HG02938 (cell line): ENCODE data around the gene DISP3.

Experiments
- ATAC-seq: cut with Tn5 transposase; IDR thresholded peaks from one replicate; pipeline ENCODE4 v1.9.1; 2021; ENCODE audit warnings: mild to moderate bottlenecking, moderate library complexity; ENCODE audit not compliant: unreplicated experiment

Gene DISP3, protein sequence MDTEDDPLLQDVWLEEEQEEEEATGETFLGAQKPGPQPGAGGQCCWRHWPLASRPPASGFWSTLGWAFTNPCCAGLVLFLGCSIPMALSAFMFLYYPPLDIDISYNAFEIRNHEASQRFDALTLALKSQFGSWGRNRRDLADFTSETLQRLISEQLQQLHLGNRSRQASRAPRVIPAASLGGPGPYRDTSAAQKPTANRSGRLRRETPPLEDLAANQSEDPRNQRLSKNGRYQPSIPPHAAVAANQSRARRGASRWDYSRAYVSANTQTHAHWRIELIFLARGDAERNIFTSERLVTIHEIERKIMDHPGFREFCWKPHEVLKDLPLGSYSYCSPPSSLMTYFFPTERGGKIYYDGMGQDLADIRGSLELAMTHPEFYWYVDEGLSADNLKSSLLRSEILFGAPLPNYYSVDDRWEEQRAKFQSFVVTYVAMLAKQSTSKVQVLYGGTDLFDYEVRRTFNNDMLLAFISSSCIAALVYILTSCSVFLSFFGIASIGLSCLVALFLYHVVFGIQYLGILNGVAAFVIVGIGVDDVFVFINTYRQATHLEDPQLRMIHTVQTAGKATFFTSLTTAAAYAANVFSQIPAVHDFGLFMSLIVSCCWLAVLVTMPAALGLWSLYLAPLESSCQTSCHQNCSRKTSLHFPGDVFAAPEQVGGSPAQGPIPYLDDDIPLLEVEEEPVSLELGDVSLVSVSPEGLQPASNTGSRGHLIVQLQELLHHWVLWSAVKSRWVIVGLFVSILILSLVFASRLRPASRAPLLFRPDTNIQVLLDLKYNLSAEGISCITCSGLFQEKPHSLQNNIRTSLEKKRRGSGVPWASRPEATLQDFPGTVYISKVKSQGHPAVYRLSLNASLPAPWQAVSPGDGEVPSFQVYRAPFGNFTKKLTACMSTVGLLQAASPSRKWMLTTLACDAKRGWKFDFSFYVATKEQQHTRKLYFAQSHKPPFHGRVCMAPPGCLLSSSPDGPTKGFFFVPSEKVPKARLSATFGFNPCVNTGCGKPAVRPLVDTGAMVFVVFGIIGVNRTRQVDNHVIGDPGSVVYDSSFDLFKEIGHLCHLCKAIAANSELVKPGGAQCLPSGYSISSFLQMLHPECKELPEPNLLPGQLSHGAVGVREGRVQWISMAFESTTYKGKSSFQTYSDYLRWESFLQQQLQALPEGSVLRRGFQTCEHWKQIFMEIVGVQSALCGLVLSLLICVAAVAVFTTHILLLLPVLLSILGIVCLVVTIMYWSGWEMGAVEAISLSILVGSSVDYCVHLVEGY (N-terminal part only)

GRCh38 chr1:11478571-11479374 is at the start of gene DISP3:
Gene DISP3 (plus strand): TSS chr1:11479155. CDS start chr1:11500993, 21,838 bp downstream.
- peak; percentile 65 for ATAC-seq

- no peak for ATAC-seq
Observed at GRCh38 chr1:11429226-11429625, 49.7 kb upstream of the DISP3 start.

- no peak for ATAC-seq
Observed at GRCh38 chr1:11429935-11430334, 49.0 kb upstream of the DISP3 start.

DNA sequence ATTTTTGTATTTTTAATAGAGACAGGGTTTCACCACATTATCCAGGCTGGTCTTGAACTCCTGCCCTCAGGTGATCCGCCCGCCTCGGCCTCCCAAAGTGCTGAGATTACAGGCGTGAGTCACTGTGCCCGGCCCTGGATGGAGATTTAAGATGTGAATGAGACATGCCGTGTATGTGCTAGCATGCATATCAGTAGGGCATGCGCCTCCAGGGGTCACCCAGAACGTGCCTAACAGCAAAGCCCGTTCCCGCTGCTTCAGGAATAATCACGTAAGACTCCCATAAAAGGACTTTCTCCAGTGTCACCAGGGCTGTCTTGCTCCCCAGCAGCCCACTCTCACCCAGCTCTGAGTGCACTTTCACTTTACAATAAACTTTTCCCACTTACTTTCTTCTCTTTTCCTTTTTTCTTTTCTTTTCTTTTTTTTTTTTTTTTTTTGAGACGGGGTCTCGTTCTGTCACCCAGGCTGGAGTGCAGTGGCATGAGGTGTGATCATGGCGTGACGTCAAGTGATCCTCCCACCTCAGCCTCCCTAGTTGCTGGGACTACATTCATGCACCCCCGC is 46.9 kb upstream of the DISP3 start:
- no peak for ATAC-seq

GRCh38 chr1:11432526-11432925 is 46.4 kb upstream of the DISP3 start:
- no peak for ATAC-seq

- ATAC-seq = no peak
Observed at GRCh38 chr1:11434501-11434900, 44.5 kb upstream of the DISP3 start.

GRCh38 chr1:11434926-11435325 is 44.0 kb upstream of the DISP3 start:
- no peak for ATAC-seq

GRCh38 chr1:11438996-11439395 is 40.0 kb upstream of the DISP3 start:
- no peak for ATAC-seq

DNA sequence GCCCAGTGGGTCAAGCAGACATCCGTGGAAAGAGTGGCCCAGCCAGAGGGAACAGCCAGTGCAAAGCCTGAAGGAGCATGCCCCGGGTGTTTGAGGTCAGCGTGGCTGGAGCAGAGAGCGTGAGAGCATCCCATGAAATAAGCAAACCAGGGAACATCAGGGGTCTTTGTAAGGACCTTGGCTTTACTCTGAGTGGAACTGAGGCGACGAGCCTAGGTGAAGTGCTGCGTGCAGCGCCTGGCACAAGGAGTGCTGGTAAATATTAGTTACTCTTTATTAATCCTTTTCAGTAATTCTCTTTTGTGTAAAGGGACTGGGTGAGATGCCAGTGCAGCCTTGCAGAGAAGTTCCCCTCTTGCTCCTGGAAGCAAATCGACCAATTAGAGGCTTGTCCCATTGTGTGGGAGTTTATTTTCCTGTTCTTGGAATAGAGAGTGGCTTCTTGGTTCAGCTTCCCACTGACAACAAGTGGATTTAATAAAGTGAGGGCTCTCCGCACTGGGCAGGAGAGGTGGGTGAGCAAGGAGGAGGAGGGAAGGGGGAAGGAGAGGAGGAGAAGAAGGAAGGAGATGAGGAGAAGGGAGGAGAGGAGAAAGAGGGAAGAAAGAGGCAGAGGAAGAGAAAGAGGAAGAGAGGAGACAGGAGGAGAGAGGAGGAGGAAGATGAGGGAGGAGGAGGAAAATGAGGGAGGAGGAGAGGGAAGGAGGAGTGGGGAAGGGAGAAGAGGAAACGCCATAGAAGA is 37.6 kb upstream of the DISP3 start:
- no peak for ATAC-seq

DNA sequence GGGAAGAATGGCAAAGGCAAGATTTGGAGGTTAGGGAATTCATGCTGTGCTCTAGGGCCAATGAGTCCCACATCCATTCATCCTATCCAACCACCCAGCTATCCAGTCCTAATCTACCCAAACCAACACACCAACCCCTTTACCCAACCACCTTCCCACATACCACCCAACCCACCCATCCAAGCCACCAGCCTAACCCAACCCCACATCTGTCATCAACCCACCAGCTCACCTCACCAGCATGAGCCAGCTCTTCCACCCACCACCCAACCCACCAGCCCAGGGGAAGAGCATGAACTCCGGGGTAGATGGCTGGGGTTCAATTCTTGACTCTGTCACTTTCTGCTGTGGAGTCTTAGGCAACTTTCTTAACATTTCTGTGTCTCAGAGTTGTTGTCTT is 35.9 kb upstream of the DISP3 start:
- ATAC-seq = no peak

- no peak for ATAC-seq
Observed at GRCh38 chr1:11443961-11444658, 34.8 kb upstream of the DISP3 start.

- no peak for ATAC-seq
Observed at GRCh38 chr1:11444907-11445306, 34.0 kb upstream of the DISP3 start.

GRCh38 chr1:11447903-11448302 is 31.1 kb upstream of the DISP3 start:
- ATAC-seq = no peak

- no peak for ATAC-seq
Observed at GRCh38 chr1:11448373-11449099, 30.4 kb upstream of the DISP3 start.

DNA sequence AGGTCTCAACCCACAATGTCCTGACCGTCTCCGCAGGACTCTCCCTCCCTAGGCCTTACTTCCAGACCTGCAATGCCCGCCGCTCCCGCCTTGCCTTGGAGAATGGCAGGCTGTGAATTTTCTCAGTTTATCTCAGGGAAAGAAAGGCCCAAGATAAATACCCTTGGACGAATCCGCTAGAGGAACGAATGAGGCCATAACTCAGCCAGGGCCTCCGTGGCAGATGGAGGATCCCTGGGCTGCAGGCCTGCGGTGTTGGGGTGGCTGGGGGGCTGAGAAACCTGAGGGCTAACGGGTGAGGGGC is 29.9 kb upstream of the DISP3 start:
- no peak for ATAC-seq

GRCh38 chr1:11450310-11450709 is 28.6 kb upstream of the DISP3 start:
- ATAC-seq = no peak

DNA sequence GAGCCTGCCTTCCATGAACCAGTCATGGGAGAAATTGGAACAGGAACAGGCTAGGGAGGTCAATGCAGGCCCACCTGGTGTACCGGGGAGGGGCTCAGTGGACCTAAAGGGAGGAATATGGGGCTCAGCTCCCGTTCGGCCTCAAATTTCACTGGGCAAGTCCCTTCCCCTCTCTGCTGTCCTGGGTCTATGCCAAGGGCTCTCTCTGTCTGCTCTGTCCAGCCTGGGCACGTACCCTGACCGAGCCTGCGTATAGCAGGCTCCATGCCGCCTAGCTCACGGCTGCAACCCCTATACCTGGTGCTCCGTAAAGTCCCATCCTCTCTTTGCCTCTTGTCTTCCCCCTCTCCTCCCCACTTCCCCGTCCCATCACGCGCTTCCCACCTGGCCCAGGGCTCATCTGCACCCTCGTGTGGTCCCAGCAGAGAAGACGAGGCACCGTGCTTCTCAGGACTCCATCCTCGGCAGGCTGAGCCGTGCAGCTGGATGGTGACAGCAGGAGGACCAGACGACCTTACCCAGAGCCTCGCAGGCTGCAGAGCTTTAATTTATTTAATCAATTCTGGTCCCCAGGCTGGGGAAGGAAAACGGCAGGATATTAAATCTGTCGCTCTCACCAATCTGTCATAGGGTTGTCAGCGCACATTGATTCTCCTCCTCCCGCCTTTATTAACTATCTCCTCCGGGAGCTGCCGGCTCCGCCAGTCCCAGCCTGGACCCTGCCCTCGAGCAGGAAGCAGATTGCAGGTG is 25.0 kb upstream of the DISP3 start:
- ATAC-seq = no peak
